ENCODE results near the gene SLC16A3.

DNA sequence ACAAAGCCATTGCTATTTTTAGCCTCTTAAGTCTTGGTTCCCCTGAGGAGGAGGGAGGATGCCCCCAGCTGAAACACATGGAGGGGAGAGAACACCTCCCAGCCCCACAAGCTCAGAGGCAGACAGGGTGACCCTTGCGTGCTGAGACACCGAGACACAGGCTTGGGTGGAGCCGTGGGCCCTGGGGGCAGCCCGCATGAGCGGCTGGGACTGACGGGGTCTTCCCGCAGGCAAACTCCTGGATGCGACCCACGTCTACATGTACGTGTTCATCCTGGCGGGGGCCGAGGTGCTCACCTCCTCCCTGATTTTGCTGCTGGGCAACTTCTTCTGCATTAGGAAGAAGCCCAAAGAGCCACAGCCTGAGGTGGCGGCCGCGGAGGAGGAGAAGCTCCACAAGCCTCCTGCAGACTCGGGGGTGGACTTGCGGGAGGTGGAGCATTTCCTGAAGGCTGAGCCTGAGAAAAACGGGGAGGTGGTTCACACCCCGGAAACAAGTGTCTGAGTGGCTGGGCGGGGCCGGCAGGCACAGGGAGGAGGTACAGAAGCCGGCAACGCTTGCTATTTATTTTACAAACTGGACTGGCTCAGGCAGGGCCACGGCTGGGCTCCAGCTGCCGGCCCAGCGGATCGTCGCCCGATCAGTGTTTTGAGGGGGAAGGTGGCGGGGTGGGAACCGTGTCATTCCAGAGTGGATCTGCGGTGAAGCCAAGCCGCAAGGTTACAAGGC, 9.8 kb downstream of the SLC16A3 start:
- TF ChIP-seq, protein P1, sequence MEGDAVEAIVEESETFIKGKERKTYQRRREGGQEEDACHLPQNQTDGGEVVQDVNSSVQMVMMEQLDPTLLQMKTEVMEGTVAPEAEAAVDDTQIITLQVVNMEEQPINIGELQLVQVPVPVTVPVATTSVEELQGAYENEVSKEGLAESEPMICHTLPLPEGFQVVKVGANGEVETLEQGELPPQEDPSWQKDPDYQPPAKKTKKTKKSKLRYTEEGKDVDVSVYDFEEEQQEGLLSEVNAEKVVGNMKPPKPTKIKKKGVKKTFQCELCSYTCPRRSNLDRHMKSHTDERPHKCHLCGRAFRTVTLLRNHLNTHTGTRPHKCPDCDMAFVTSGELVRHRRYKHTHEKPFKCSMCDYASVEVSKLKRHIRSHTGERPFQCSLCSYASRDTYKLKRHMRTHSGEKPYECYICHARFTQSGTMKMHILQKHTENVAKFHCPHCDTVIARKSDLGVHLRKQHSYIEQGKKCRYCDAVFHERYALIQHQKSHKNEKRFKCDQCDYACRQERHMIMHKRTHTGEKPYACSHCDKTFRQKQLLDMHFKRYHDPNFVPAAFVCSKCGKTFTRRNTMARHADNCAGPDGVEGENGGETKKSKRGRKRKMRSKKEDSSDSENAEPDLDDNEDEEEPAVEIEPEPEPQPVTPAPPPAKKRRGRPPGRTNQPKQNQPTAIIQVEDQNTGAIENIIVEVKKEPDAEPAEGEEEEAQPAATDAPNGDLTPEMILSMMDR (IDR thresholded peaks at IDR 0.05): no peak
- peak; percentile 46 for TF ChIP-seq POLR2A (IDR thresholded peaks at IDR 0.05)
